ENCODE results near the gene HEXD.
"Not testable (repeated sequence)": the region's sequence is repeated elsewhere in the genome, so short reads cannot be mapped to it uniquely, and the experiment has no call there.

HEXD gene

DNA sequence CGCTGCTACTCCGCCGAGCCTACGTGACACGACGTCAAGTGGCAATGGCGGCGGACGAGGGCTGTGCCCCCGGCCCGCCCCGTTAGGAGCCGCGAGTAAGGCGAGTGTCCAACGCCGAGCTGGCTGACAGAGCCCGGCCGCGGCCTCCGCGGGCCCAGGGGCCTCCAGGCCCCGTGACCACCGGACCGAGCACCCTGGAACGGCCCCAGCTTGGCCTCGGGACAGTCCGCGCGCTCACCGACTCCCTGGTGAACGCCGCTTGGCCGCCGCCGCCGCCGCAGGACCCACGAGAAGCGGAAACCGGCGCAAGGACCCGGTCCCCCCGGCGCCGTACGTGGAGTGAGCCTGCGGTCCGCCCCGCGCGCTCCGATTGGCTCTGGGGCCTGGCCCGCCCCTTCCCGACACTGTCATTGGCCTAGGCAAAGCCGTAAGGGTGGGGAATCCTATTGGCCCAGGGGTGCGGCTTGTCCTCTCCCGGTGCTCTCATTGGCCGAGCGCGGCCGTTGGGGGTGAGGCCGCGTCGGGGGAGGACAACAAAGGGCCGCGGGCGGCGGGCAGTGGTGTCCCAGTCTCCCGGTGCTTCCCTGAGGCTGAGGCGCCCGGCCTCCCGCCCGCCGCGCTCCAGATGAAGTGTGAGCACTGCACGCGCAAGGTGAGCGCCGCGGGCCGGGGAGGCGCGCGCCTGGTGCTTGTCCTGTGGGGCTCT, 40.2 kb downstream of the HEXD start, which contains the start of gene NARF:
TSS of gene NARF (plus strand) at position 563 of the 706 bp plus-strand sequence. CDS start at position 626, 63 bp downstream.
- peak; percentile 96 to 97 for DNase-seq (ENCODE audit: low read depth in 2 of 2)

DNA sequence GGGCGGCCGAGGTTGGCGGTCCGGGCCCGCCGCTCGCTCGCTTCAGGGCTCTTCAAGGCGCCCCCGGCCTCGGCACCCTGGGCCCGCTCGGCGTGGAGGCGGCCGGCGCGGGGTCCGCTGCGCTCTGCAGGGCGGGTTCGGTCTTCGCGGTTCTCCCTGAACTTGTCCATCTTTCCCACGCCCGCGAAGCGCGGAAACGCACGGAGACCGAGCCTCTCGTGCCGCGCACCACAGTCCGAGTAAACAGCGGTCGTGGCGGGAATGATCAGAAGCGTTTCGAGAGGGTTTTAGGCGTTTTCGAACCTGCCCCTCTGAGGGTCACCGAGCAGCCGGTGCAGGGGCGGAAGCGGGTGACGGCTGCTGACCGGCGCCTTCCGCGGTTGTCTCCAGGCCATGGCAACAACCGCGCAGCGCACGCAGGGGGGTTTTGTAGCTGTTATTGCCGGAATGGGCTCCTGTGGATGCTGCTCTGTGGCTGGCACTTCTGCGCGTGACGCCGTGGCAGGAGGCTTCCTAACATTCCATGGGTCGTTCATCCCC, 40.8 kb downstream of the HEXD start:
- no peak for DNase-seq (ENCODE audit: low read depth in 2 of 2)

DNA sequence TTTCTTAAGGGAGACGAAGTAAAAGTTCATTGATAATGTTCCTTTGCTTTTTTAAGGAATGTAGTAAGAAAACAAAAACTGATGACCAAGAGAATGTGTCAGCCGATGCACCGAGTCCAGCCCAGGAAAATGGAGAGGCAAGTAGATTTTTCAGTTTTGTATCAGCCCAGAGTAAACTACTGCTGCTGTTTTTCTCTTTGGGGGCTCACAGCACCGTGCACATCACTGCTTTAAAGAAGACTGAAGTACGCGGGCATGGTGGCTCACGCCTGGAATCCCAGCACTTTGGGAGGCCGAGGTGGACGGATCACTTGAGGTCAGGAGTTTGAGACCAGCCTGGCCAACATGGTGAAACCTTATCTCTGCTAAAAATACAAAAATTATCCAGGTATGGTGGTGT, 41.8 kb downstream of the HEXD start:
- DNase-seq (ENCODE audit: low read depth in 2 of 2): not testable (repeated sequence)

DNA sequence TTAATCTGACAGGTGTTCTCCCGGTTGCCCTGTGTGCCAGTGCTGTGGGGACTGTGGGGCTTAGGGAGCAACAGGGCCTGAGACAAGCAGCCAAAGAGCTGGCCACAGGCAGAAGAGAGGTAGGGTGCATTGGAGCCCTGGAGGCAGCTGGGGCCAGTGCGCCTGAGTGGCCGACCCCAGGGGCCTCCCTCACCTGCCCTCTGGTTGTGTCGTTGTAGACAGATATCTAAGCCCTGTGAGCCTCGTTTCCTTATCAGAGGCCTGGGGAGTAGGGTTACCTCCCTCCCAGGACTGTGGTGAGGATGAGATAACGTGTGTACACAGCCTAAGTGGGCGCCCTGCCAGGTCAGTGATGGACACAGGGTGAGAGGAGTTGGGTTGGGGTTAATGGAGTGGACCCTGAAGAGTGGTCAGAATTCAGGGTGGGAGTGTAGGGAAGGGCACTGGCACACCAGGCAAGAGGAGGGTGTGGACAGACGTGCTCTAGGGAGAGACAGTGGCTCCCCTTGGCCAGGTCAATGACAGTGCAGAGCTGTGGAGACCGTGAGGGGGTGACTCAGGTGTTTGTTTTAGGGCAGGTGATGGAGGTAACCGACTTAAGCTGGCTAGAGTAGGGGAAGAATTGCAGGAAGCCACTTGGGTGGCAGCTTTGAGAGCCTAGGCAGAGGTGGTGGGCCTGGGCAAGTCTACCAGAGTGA, 43.8 kb downstream of the HEXD start:
- DNase-seq (ENCODE audit: low read depth in 2 of 2): no peak

DNA sequence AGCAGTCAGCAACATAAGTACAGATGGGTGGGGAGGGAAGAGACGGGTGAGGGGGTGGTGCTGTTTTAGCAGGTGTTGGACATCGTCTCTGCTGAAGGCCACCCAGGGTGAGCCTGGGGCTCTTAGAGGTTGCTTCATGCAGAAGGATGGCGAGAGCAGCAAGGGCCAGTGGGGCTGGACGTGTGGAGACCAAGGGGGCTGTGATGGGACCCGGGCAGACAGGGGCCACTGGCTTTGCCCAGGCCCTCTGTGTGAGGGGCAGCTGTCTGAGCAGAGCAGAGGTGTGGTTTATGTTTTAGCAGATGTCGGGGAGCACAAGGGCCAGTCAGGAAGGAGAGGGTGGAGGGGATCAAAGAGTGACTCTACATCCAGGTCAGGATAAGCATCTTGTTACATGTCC, 45.2 kb downstream of the HEXD start:
- DNase-seq (ENCODE audit: low read depth in 2 of 2): no peak

DNA sequence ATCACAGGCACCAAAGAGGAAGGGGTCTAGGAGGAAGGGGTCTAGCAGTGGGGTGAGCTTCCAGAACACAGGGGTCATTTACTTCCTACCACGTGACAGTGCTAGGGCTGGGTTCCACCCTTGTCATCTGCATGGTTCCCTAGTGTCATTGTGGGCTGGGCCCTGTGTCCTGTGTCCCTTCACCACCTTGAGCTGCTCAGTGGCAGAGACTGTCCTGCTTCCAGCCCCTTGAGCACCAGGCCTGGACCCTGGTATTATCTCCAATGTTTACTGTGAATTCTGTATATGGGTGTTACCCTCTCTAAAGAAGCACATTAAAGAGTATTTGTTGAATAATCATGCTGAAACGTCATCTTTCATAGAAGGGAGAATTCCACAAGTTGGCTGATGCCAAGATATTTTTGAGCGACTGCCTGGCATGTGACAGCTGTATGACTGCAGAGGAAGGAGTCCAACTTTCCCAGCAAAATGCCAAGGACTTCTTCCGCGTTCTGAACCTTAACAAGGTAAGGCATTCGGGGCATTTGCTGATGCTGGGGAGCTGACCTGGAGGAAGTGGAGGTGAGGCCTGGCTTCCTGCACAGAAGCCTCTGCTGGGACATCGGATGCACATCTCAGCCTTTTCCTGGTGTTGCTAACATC, 45.9 kb downstream of the HEXD start:
- no peak for DNase-seq (ENCODE audit: low read depth in 2 of 2)

DNA sequence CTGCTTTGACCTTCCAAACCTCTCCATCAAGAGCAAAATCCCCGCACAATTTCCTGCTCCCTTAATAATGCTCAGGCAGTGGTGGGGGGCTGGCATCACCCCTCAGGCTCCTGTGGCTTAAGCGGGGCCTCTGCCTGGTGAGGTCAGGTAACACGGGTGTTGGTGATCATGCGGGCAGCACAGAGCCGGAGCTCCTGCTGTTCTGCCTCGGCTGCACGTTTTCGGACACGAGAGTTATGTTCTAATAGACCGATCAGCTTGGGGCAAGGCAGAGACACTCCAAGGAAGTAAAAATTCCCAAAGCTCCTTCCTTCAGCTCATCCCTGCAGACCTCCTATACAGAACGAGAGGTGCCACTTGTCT, 46.4 kb downstream of the HEXD start:
- DNase-seq (ENCODE audit: low read depth in 2 of 2): no peak

DNA sequence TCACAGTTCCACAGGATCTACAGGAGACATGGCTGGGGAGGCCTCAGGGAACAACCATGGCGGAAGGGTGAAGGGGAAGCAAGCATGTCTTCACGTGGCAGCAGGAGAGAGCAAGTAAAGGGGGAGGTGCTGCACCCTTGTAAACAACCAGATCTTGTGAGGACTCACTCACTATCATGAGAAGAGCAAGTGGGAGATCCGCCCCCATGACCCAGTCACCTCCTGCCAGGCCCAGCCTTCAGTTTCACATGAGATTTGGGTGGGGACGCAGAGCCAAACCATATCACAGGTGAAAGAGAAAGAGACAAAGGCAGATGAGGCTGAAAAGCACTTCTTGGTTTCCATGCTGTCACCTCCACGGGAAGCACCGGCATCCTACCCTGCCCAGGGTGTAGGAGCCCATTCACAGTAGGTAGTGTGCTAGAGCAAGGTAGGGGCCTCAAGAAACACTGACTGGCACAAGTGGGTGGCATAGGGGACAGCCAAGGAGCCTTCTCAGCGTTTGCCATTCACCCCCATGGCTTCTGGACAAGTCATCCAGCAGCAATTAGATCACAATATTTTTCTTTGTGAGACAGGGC, 47.0 kb downstream of the HEXD start:
- no peak for DNase-seq (ENCODE audit: low read depth in 2 of 2)

DNA sequence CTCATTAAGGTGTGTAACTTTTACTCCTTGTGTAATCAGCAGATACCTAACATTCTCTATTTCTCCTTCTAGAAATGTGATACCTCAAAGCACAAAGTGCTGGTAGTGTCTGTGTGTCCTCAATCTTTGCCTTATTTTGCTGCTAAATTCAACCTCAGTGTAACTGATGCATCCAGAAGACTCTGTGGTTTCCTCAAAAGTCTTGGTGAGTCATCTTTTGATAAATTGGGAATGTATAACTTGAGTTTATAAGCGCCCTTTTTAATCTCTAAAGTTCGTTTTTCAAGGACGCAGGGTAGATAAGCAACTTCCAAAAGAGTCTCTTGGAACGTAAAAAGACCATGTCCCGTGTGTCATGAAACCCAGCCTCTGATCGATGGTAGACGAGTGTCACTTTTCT, 50.5 kb downstream of the HEXD start:
- no peak for DNase-seq (ENCODE audit: low read depth in 2 of 2)

DNA sequence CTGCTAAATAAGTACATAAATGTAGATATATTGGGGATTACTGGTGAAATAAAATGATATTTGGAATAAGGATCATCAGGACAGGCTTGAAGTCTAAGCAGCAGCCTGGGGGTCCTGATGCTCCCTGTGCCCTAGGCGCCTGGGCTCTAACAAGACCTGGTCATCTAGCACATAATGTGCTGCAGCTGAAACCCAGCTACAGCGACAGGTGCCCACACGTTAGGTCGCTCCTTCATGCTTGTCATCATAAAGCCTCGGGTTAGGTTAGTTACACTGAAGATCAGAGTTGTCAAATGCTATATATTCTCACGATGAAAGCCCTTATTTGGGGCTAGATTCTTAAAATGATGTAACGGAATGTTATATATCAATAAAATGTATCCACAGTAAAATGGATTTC, 51.9 kb downstream of the HEXD start:
- DNase-seq (ENCODE audit: low read depth in 2 of 2): no peak

DNA sequence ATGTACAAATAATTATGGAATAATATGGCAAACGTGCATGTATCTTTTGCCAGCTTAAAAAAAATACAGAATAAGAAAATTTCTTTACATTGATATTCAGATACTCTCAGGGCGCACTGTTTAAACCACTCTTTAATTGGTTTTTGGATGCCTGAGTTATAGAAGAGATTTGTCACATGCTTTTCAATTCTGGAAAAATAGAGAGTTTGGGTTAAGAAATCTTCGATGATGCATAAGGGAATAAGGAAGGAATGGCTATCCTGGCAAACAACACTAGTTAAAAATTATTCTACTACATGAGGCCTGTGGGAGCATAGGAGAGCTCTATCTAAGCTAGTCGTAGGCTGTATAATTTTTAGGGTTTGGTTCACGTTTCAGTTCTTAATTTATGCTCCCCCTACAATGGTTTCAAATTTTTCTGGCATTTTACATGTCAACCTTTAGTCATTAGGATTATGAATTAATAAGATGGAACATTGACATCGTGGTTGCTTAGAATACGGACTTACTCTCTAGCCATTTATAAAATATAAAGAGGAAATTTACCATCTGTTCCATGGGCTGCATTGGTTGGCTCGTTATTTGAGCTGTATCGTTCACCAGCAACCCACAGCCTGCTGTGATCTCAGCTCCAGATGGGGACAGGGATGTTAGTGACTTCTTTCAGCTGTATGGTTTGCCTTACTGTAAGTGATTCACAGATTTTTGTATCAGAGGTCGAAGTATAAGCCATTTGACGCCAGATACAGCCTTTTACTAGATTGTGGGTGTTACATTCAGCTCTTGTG, 56.3 kb downstream of the HEXD start:
- no peak for DNase-seq (ENCODE audit: low read depth in 2 of 2)

DNA sequence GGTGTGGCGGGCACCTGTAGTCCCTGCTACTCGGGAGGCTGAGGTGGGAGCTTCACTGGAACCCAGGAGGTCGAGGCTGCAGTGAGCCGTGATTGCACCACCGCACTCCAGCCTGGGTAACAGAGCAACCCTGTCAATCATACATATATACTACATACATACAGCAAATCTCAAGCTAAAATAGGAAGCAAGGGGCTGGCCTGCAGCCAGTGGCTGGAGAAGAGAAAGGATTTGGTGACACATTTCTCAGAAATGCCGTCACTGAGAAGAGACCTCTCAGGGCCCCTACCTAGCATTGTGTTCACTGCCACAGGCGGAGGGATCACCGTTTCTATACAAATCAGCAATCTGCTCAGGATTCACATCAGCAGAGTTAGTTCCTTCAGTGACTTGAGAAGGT, 57.3 kb downstream of the HEXD start:
- DNase-seq (ENCODE audit: low read depth in 2 of 2): no peak

DNA sequence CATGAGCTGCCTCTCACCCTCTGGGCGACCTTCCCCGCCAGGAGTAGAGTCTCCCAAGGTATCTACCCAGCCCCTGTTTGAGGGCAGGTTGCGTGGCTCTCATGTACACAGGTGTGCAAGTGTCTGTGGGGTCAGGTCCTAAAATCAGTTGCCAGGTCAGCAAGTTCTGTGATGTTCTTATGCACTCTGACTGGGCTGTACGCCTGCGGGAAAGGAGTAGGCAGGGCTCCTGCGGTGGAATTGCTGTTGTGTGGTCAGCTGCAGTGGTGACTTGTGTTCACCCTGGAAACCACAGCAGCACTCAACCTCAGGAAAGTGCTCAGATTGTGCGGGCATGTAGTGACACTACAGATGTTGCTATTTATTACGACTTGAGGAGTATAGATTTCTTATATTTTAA, 59.8 kb downstream of the HEXD start:
- DNase-seq (ENCODE audit: low read depth in 2 of 2): no peak

DNA sequence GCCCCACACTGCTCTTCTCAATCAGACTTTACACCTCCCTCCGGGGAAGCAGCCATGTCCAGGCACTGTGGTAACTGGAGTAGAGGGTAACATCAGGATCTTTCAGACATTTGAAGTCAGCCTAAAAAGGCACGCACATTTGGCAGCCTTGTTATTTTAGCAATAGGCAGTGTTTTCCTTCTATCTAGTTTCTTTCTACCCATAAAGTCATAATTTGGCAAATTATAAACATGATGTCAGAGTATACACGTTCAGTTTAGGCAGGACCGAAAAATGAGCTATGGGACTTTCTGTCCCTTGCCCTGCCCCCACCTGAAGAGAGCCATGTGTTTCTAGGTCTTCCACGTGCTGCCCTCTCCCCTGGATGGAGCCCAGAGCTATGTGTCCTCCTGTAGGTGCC, 61.5 kb downstream of the HEXD start:
- DNase-seq (ENCODE audit: low read depth in 2 of 2): no peak

DNA sequence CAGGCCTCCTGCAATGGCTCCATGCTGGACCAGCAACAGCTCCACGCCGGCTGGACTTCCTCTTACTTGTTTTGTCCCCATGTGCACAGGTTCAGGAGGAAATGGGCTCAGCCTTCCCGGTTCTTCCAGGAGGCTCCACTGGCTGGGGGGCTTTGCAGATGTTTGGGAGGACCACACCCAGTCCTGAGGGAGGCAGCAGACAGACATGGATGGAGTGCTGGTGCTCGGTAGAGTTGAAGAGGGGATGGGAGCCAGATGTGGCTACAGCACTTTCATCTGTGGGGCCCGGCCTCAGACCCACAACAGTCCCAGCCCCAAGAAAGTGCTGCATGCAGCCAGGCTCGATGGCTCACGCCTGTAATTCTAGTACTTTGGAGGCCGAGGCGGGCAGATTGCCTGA, 62.2 kb downstream of the HEXD start:
- DNase-seq (ENCODE audit: low read depth in 2 of 2): no peak

DNA sequence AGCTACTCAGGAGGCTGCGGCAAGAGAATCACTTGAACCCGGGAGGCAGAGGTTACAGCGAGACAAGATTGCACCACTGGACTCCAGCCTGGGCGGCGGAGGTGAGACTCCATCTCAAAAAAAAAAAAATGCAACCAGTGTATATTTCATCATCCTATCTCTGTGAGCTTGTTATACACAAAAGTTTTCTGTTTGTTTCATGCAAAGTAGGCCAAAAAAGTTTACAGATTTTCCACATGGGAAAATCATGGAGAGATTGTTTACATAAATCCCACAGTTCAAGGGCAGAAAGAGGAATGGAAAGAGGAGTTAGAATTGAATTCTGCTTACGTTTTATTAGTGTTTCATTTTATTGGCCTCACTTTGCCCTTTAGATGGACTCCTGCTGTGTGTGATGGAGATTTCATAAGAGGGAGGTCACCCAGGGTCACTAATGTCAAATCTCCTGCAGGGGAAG, 65.1 kb downstream of the HEXD start:
- DNase-seq (ENCODE audit: low read depth in 2 of 2): no peak

DNA sequence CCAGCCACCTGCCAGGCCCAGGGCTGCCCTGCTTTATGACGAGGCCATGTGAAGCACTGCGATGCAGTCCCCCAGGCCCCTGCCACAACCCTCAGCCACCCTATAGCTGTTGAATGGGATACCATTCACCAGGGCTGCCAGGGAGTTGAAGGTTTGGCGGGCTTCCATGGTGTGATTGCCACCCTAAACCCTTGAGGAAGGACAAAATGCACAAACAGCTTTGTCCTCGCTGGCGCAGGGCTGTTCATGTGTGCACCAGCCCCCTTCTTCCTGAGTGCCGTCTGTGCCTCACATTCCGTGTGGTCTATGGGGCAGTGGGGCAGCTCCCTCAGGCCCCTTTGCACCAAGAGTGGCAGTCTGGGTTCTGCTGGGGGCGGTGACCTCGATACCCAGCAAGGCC, 65.7 kb downstream of the HEXD start:
- no peak for DNase-seq (ENCODE audit: low read depth in 2 of 2)

DNA sequence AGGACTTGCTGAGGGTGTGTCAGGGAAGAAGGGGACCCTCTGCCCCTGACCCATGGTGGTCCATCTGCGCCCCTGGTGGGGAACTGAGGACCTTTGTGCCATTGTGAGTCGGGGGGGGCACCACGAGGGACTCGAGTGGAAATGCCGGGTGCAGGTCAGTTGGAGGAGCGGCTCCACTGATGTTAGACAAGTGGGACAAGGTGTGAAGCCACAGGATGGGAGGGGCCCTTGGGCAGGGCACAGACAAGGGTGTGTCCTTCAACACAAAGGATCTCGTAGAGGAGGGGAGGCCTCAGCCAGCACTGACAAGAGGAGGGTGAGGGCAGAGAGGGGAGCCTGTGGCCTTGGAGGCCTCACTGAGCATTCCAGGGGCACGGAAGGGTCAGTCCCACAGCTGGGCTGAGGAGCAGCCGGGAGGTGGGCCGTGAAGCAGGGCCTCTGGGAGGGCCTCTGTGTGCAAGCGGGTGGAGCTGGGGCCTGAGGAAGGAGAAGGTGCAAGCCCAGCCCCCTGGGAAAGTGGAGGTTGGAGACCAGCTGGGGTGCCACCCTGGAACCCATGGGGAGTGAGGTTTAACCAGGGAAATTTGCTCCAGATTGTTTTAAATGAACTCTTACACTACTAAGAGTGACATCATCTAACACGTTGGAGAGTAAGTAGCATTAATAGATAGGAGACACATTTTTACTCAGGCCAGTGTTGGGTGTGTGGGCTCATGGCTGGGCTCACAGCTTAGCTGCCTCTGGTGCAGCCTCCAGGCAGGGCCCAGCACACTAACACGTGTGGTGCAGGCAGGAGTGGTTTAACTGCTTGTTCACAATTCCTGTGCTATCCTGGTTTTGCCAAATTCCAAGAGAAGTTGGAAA, 68.3 kb downstream of the HEXD start:
- no peak for DNase-seq (ENCODE audit: low read depth in 2 of 2)

DNA sequence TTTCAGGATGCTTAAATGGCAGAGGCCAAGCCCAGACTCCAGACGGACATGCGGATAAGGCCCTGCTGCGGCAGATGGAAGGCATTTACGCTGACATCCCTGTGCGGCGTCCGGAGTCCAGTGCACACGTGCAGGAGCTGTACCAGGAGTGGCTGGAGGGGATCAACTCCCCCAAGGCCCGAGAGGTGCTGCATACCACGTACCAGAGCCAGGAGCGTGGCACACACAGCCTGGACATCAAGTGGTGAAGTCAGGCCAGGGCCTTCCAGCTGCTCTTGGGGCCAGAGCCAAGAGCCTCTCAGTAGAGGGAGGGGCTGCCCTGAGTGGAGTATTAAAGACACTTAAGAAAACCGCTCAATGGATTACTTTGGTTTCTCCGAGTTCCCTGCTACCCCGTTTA, 69.8 kb downstream of the HEXD start:
- no peak for DNase-seq (ENCODE audit: low read depth in 2 of 2)

DNA sequence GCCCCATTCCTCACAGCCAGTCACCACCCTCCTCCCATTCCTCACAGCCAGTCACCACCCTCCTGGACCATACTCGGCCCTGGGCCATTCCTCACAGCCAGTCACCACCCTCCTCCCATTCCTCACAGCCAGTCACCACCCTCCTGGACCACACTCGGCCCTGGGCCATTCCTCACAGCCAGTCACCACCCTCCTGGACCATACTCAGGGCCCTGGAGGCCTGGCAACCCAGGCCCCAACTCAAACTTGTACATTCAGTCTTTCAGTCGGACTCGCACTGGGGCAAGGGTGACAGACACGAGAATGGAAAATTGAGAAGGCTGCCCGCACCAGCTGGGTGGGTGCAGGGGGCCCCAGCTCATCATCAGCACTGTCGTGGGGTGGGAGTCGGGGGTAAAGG, 71.0 kb downstream of the HEXD start:
- no peak for DNase-seq (ENCODE audit: low read depth in 2 of 2)
